Sigmoid colon (tissue), 4 donors: Measurements from ENCODE around the gene NHLH1.

Source experiments
- CTCF ChIP-seq, 4 experiments: fragments of 450-650 bp in 3 of 4; fragments of 200-600 bp in 1 of 4; IDR thresholded peaks; one replicate each; pipeline ENCODE4 v1.5.1; 2016 to 2019; ENCODE audit warnings: antibody characterized with exemption in 4 of 4, mild to moderate bottlenecking in 3 of 4, moderate library complexity in 2 of 4
- EP300 ChIP-seq, 4 donors: sonication (generic); formaldehyde crosslinking; IDR thresholded peaks; one replicate each; pipeline ENCODE4 v1.6.1; 2017; ENCODE audit warnings: antibody characterized with exemption in 4 of 4
- POLR2A ChIP-seq, 2 donors: fragments of 450-650 bp; IDR thresholded peaks; one replicate each; pipeline ENCODE4 v1.6.1; 2016; ENCODE audit warnings: antibody characterized with exemption in 2 of 2, mild to moderate bottlenecking in 2 of 2, moderate library complexity in 2 of 2
- POLR2AphosphoS5 ChIP-seq, 4 donors: sonication (generic); formaldehyde crosslinking; IDR thresholded peaks; one replicate each; pipeline ENCODE4 v1.6.1; 2017; ENCODE audit warnings: antibody characterized with exemption in 4 of 4

GRCh38 chr1:160361814-160362167 is 5.1 kb upstream of the NHLH1 start:
- TF ChIP-seq CTCF (IDR thresholded peaks at IDR 0.05) (no peak), POLR2A (IDR thresholded peaks at IDR 0.05) (no peak), POLR2AphosphoS5 (IDR thresholded peaks at IDR 0.05) (no peak), EP300 (IDR thresholded peaks at IDR 0.05) (no peak)
